ENCODE data around the gene RILPL2.

- TF ChIP-seq POLR2A (IDR thresholded peaks at IDR 0.05) (no peak), CTCF (IDR thresholded peaks at IDR 0.05) (no peak)
Measured at GRCh38 chr12:123450636-123451035, 14.2 kb upstream of the RILPL2 start.

Measured in vagina (tissue), 2 donors.